ENCODE results near the gene ITGA5.

Gene ITGA5

DNA sequence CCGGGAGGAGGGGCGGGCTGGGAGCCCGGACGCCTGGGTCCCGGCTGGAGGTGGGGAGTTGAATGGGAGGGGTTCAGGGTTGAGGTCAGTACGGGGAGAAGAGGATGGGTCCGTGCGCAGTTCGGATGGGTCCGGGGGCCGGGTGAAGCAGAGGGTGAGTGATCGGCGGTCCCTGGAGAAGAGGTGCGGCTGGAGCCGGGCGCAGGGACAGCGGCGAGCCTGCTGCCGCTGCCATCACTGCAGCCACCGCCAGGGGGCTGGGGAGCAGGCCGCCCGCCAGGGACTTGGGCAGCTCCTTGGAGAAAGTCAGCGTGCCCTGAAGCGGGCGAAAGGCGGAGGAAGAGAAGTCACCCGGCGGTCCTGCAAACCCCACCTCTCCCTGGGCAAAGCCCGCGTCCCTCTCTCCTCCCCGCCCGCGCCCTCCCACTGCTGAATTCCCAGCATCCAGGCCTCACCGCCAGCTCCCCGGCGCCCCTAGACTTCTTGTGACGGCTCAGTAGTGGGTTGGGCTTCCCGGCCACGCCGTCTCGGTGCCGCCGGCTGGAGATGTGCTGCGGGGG is 48.8 kb downstream of the ITGA5 start:
- DNase-seq (ENCODE audit: insufficient read length, low spot score) = no peak

DNA sequence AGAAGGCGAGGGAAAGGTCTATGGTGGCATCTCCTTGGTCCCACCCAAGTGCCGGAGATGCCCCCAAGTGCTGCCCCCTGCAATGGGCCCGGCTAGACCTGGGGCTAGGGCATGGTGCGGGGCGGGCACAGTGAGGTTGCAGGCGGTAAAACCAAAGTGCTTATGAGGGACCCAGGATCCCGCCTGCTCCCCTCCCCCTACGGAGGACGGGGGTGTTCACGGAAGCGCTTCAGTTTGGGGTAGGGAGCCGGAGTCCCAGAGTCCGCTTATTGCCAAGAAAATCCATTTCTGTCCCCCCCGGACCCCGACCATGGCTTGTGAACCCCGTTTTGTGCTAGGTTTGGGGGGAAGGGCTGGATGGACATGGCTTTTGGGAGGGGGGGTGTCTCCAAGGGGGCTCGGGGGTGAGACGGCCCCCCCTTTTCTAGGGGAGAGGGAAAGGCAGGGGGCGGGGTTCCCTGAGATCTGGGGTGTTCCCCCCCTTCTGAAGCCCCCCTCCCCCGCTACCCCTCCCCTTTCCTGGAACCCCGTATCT is 49.4 kb downstream of the ITGA5 start:
- TF ChIP-seq, protein P1, sequence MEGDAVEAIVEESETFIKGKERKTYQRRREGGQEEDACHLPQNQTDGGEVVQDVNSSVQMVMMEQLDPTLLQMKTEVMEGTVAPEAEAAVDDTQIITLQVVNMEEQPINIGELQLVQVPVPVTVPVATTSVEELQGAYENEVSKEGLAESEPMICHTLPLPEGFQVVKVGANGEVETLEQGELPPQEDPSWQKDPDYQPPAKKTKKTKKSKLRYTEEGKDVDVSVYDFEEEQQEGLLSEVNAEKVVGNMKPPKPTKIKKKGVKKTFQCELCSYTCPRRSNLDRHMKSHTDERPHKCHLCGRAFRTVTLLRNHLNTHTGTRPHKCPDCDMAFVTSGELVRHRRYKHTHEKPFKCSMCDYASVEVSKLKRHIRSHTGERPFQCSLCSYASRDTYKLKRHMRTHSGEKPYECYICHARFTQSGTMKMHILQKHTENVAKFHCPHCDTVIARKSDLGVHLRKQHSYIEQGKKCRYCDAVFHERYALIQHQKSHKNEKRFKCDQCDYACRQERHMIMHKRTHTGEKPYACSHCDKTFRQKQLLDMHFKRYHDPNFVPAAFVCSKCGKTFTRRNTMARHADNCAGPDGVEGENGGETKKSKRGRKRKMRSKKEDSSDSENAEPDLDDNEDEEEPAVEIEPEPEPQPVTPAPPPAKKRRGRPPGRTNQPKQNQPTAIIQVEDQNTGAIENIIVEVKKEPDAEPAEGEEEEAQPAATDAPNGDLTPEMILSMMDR (IDR thresholded peaks at IDR 0.05; ENCODE audit: insufficient read depth, missing control alignments) = no peak
- DNase-seq (ENCODE audit: insufficient read length, low spot score) = no peak
- FAIRE-seq = no peak

More for the DNA sequence above, 48.8 kb downstream of the ITGA5 start:
- TF ChIP-seq, protein P1 (IDR thresholded peaks at IDR 0.05; ENCODE audit: insufficient read depth, missing control alignments) = peak; percentile 74
- FAIRE-seq = no peak

DNA sequence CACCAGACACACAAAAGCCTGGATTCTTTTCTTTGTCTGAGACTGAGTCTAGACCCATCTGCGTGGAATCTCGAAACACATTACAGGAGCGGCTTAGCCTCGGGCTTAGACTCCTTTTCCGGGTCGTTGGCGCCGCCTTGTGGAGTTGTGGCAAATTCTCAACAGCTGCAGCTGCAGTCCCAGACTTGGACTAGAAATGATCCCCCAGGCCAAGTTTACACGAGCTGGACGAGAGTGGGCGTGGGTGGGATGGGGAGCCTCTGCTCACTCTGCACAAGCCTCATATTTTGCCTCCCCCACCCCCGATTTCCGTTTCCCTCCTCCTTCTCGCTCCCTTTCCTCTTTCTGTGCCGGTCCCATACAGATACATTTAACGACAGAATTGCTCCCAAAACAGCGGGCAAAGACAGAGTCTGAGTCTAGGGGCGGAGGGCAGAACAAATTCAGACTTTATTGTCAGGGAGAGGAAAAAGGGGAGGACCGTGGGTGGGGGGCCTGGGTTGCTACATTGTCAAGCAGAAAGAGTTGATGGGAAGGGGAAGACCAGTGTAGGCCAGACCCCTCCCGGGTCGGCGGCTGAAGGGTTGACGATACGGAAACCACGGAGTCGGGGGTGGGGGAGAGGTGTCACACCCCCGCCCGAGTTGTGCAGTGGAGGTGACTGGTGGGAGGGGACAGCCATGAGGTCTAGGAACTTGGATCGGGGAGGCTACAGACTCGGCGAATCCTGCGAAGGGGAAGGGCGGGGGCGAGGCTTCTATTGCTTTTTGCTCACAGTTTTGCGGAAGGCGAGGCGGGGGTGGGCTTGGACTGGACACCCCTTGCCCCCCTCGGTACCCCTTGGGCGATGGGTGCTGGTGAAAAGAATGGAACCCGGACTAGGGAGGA is 50.1 kb downstream of the ITGA5 start:
- peak; percentile 84 for DNase-seq (ENCODE audit: insufficient read length, low spot score)
- TF ChIP-seq, protein P1 (IDR thresholded peaks at IDR 0.05; ENCODE audit: insufficient read depth, missing control alignments) = peak; percentile 97
- FAIRE-seq = no peak

DNA sequence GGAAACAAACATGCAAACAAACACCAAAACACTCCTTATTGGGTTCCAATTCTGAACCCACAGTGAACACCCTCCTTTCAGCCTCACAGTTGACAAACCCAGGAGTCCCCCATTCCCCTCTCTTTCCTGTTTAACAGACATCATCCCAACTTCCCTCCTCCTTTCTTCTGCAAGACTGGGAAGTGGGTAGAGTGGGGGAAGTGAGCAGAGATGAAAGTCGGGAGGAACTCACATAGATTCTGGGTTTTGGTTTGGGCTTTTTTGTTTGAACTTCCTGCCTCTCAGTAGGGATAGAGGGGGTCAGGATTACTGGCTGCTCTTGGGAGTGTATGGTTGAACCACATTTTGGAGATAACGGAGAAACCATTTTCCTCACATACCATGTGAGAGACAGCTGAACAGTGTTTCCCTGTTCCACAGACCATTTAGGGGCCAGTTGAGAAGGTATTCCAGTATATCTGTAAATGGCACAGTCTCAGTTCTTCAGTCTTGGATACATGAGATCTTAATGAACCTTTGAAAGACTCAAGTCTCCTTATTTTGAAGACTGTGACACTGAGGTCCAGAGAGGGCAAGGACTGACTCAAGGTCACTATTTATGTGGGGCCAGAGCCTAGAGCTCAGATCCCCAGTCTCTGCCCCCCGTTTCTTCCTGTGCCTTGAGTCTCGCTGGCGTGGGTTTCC is 50.9 kb downstream of the ITGA5 start:
- TF ChIP-seq, protein P1 (IDR thresholded peaks at IDR 0.05; ENCODE audit: insufficient read depth, missing control alignments) = no peak
- FAIRE-seq = no peak
- DNase-seq (ENCODE audit: insufficient read length, low spot score) = no peak

DNA sequence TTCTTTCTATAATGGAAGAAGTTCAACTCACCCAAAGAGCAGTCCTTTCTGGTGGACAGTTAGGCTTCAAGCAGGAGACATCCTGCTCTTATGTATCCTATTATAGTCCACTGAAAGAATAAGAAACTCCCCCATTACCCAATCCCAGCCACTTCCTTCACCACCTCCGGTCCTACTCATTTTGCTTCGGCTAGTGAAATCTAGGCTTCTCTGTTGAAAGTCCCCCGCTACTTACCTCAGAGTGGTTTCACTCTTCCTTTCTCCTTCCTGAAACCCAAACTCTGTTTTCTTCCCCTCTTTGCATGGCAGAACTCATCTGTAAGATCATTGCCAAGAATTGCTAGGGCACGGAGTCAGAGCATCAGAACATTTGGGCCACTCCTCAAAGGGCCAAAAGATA is 54.7 kb downstream of the ITGA5 start, which contains the start of gene GPR84:
Gene GPR84, minus strand, starts transcription at position 74 of the 400 bp plus-strand sequence. CDS start 635 bp downstream, outside the sequence.
- FAIRE-seq (no peak), DNase-seq (ENCODE audit: insufficient read length, low spot score) (no peak)
- TF ChIP-seq, protein P1 (IDR thresholded peaks at IDR 0.05; ENCODE audit: insufficient read depth, missing control alignments) = no peak

DNA sequence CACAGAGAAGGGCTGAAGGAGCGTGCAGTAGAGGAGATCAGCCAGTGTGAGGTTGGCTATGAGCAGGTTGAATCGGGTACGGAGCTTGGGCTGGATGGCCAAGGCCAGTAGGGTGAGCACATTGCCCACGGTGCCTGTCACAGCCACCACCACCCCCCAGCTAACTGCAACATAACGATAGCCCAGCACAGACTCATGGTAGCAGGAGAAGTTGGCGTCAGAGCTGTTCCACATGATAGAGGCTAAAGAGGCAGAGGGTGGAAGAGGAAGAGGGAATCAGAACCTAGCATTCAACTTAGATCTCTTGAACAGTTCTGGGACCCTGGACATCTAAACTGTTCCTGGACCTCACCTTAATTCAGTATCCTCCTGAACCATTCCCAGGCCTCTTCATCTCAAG is 55.4 kb downstream of the ITGA5 start:
- TF ChIP-seq, protein P1 (IDR thresholded peaks at IDR 0.05; ENCODE audit: insufficient read depth, missing control alignments) = no peak
- FAIRE-seq = no peak

More for the DNA sequence above, 55.4 kb downstream of the ITGA5 start:
- DNase-seq (ENCODE audit: insufficient read length, low spot score) = no peak

All from D721Med (cell line).